HS-27A (cell line): Measurements from ENCODE around the gene GRM5.

Experiments used
- DNase-seq: peaks from one replicate; pipeline ENCODE4 v3.0.0-alpha.2; 2012; ENCODE audit warnings: low read depth, missing footprints

The GRM5 gene

GRCh38 chr11:88697139-88697538, 368.6 kb downstream of the GRM5 start:
- no peak for DNase-seq

DNA sequence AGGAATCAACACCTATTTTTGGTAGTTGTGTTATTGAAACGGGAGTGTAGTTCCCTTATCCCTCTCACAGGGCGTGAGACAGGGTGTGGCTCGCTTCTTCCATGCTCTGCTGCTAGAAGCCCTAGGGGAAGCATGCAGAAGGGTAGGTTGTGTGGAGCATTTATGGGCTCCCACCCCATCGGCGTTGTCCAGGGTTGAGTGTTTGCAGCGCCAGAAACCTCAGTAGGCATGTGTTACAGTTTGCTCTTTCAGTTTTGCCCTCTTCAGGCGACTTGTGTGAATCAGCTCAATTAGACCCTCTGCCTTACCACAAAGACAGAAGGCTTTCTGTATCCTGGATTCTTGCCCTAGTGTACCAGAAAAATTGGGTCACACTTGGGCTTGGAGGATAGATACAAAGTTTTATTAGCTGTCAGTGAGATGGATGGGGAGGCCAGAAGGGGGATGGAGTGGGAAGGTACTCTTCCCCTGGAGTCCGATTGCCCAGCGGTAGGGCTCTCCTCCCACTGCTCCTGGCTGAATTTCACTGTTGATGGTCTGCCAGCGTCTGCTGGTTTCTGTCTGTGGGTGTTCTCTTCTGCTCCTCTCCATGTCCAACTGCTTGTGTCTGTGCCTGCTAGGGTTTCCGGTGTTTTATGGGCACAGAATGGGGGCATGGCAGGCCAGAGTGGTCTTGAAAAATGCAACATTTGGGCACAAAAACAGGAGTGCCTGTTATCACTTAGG, 369.9 kb downstream of the GRM5 start:
- DNase-seq: no peak

DNA sequence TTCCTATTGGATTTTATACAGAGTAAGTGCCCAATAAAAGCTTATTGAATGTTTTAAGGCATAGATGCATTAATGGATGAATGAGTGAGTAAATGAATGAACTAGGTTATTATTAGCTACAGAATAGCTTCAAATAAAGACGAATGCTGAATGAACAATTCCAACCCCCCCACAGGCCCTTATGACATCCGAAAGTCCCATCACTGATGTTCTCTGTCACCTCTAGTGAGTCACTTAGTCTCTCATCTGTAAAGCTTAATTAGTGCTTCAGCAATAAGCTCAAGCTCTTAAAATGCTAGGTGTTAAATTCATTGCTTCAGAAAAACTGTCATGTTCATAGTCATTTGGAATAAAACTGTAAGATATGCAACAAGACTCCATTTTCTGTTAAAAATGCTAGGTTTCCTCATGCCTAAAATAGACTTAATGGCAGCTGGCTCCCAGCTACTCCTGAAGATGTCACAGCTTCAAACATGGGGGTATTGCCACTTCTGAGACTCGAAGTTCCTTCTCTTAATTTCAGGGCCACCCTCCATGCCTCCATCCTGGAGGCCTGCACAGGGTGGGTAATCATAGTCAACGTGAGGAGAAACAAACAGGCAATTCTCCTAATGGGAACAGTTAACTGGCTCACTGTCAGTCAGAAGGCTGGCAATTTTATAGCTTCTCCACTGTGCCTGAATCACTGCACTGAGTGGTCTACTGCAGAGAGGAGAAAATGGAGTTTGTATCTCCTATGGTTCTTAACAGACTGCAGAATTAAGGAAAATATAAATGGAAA, 373.3 kb downstream of the GRM5 start:
- DNase-seq: no peak

GRCh38 chr11:88689548-88690240, 376.1 kb downstream of the GRM5 start:
- no peak for DNase-seq

DNA sequence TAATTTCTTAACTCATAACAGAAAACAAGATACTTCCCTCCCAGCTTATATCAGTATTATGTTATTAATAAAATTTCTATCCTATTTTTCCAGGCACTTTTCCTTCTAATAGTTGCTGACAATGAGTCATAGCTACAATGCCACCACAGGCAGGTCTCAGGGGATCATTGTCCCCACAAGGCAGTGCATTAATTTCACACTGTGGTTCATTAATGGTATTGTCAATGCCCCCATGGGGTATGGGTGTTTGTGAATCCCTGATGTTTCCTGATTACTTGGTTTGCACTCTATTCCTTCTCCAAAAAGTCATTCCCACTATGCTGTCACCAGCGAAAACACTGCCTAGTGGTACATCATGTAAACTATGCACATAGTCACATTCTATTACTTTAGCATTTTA, 382.8 kb downstream of the GRM5 start:
- DNase-seq: no peak

- no peak for DNase-seq
Measured at GRCh38 chr11:88680806-88681205, 385.0 kb downstream of the GRM5 start.

DNA sequence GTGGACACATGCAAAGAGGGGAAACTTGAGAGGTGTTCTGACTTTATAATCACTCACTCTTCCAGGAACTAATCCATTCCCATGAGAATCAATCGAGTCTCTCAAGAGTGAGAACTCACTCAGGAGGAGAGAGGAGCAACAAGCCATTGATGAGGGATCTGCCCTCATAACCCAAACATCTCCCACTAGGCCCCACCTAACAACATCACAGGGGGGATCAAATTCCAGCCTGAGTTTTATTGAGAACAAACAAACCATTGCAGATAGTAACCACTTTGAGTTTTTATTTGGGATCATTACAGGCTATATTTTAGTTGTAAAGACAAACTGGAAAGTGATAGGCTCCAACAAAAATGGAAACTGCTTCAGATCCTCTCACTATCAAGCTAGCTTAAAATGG, 399.4 kb downstream of the GRM5 start:
- DNase-seq: no peak

DNA sequence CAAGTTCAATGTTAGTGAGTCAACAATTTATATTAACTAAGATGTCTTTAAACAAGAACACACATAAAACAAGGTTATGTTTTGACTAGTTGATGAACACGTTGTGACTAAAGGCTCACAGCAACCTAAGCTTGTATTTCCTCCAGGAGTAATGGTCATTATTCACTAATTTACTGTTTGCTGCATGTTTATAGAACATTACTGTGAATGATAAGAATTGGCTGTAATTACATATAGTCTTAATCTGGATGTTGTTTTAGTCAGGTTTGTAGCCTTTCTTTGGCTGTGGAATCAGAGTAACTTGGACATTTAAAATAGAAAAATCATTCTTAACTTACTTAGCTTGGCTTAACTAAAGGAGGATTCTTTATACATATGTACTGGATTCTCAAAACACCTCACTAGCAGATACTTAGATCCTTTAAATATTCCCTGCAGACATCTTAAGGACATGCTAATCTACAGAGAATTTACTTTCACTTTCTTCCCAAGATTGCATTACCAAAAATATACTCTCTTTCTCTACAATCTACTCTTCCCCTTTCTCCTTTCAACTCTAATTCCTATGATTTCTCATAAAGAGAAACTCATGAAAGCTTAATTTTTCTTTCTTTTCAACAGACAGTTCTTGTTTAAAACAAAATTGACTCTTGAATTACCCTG, 408.6 kb downstream of the GRM5 start:
- DNase-seq: no peak

GRCh38 chr11:88656283-88656682, 409.5 kb downstream of the GRM5 start:
- no peak for DNase-seq

GRCh38 chr11:88655656-88656055, 410.1 kb downstream of the GRM5 start:
- DNase-seq: no peak

DNA sequence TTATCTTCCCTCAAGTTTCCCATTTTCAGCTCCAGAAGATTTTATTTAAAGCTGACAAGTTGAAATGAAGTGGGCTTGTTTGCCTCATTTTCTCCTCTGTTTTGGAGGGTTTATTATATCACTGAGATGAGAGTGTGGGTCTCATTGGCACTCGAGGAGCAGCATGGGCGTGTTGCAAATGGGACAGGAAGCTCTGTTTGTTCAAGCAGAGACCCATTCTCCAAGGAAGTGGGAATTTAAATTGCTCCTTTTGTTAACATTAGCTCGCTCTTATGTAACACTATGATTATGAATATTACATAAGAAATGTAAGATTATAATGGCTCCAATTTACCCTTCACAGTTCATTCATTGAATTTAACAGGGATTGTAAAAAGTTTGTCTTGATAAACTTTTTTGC, 410.6 kb downstream of the GRM5 start:
- no peak for DNase-seq

DNA sequence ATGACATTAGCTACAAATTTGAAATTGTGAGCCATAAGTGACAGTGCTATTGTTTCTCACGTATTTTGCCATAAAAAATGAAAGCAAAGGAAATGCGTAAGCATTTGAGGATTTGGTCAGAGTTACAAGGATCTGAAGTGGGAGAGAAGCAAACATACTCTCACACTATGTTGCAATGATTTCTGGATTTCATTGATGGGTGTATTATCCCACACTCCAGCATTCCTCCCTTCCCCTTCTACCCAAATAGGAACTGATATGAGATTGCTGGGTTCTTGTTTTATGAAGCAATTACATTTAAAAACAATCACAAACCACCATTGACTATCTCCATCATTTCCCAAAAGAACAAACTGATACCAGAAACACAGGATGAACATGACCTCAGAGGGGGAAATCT, 414.2 kb downstream of the GRM5 start:
- DNase-seq: no peak

- no peak for DNase-seq
Measured at GRCh38 chr11:88644724-88645123, 421.1 kb downstream of the GRM5 start.

GRCh38 chr11:88632163-88632562, 433.6 kb downstream of the GRM5 start:
- no peak for DNase-seq

GRCh38 chr11:88631497-88631896, 434.3 kb downstream of the GRM5 start:
- no peak for DNase-seq

- DNase-seq: peak; percentile 7
Measured at GRCh38 chr11:88629496-88629895, 436.3 kb downstream of the GRM5 start.

DNA sequence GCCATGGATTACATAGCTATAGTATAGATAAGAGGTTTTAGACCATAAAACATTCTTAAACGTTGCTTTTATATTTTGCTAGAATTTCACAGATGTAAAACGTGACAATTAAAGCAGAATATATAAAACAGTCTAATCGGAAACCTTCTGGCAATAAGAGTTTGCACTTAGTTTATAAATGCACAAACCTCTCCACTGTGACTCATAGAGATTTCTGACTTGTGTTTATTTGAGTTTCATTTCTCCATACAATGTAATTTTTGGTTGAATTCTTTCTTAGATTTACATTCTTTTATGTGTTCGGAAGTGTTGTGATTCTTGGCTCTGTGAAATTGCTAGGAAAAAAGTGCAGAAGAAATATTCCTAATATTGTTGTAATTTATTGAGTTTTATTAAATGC, 439.6 kb downstream of the GRM5 start:
- no peak for DNase-seq

DNA sequence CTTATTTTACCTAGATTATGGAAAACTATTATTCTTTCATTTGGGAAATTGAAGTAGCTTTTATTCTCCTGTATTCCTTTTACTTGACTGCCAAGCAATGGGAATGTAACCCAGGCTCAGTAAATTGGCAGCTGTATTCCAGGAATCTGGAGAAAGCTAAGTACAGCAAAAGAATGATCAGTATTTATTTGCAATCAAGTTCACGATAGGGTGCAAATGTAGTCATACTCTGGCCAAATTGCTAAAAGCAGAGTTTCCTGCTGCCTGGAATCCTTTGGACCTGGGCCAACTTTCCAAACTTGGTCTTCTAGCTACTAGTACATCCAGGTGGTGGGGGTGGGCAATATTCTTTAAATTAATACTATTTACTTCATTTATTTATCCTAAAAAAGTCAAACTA, 442.3 kb downstream of the GRM5 start:
- no peak for DNase-seq

GRCh38 chr11:88620568-88621130, 445.1 kb downstream of the GRM5 start:
- DNase-seq: no peak

GRCh38 chr11:88619656-88620385, 446.0 kb downstream of the GRM5 start:
- no peak for DNase-seq

GRCh38 chr11:88619071-88619425, 446.7 kb downstream of the GRM5 start:
- no peak for DNase-seq
